Common myeloid progenitor, CD34-positive (primary cell): ENCODE data around the gene VEGFA.

Experiments
- CTCF ChIA-PET: fragments of 350-600 bp; sonication (Branson Sonifier 250); formaldehyde crosslinking; loops from one replicate; lab custom pipeline; 2021; ENCODE audit warnings: antibody characterized with exemption; lab: Charles Lee
- POLR2A ChIA-PET: fragments of 350-600 bp; sonication (Branson Sonifier 250); formaldehyde crosslinking; loops from one replicate; lab custom pipeline; 2021; ENCODE audit warnings: antibody characterized with exemption; lab: Charles Lee
- DNase-seq, 3 donors: peaks; one replicate each; pipeline versions ENCODE4 v3.0.0 to v3.0.0-alpha.2; 2013
- H3K27ac ChIP-seq, 2 experiments: 1 replicate in 1 of 2; 2 replicates in 1 of 2; pipeline ENCODE4 v1.7.0; 2013; ENCODE audit warnings: inconsistent platforms in 2 of 2, low read length in 2 of 2, mild to moderate bottlenecking in 2 of 2, low read depth in 1 of 2, moderate library complexity in 1 of 2; ENCODE audit not compliant: severe bottlenecking in 2 of 2, insufficient read depth in 1 of 2, poor library complexity in 1 of 2
- H3K27me3 ChIP-seq, 5 experiments: replicated peaks in 2 of 5; 1 replicate in 3 of 5; 2 replicates in 2 of 5; pipeline versions ENCODE4 v1.6.1 to v1.7.0; 2013; ENCODE audit warnings: low read length in 4 of 5, mild to moderate bottlenecking in 2 of 5, moderate library complexity in 2 of 5, inconsistent platforms in 1 of 5; ENCODE audit not compliant: insufficient read depth in 5 of 5, control insufficient read depth in 4 of 5
- H3K36me3 ChIP-seq, 4 experiments: 1 replicate in 2 of 4; 2 replicates in 2 of 4; pipeline versions ENCODE4 v1.6.1 to v1.7.0; 2013; ENCODE audit warnings: low read length in 3 of 4, control low read depth in 1 of 4, mild to moderate bottlenecking in 1 of 4; ENCODE audit not compliant: control insufficient read depth in 4 of 4, insufficient read depth in 4 of 4
- H3K4me1 ChIP-seq, 4 experiments: 1 replicate in 3 of 4; 2 replicates in 1 of 4; pipeline versions ENCODE4 v1.6.1 to v1.7.1; 2013; ENCODE audit warnings: low read length in 3 of 4, mild to moderate bottlenecking in 3 of 4, control low read depth in 1 of 4, inconsistent platforms in 1 of 4, moderate library complexity in 1 of 4; ENCODE audit not compliant: control insufficient read depth in 4 of 4, insufficient read depth in 4 of 4; ENCODE audit errors: control extremely low read depth in 1 of 4
- H3K4me3 ChIP-seq, 7 experiments: 1 replicate in 4 of 7; 2 replicates in 3 of 7; pipeline versions ENCODE4 v1.5.1 to v1.7.0; 2013; ENCODE audit warnings: mild to moderate bottlenecking in 7 of 7, low read length in 6 of 7, moderate library complexity in 6 of 7, inconsistent platforms in 2 of 7, low read depth in 2 of 7, control low read depth in 1 of 7; ENCODE audit not compliant: insufficient read depth in 4 of 7, control insufficient read depth in 1 of 7; ENCODE audit errors: extremely low read depth in 1 of 7
- H3K9me3 ChIP-seq, 5 experiments: 1 replicate in 4 of 5; 2 replicates in 1 of 5; pipeline versions ENCODE4 v1.6.1 to v1.7.1; 2013; ENCODE audit warnings: low read length in 4 of 5, mild to moderate bottlenecking in 2 of 5, inconsistent platforms in 1 of 5, low read depth in 1 of 5, moderate library complexity in 1 of 5; ENCODE audit not compliant: control insufficient read depth in 4 of 5, insufficient read depth in 2 of 5; ENCODE audit errors: control extremely low read depth in 1 of 5
- WGBS: methylation state at CpG from one replicate; pipeline ENCODE4 v1.1.5; 2013; ENCODE audit not compliant: insufficient coverage; 5-methylcytosine and 5-hydroxymethylcytosine counted together

VEGFA gene

GRCh38 chr6:43793154-43793874 lies 23.3 kb downstream of the VEGFA start:
- WGBS = 67% methylated on average over 1 of the region's 5 CpGs
- CTCF ChIA-PET = interaction anchor here (1.2 to 4.1 kb wide), 5 partner anchors 10 to 24 kb away, joined by 3 to 14 read pairs (median 7); no protein-coding TSS in a partner anchor
- Histone ChIP-seq H3K36me3 (no peaks in the 10 kb centered on the region), H3K4me3 (no peak overlapping the region), H3K9me3 (no peaks in the 10 kb centered on the region), H3K27me3 (no peaks in the 10 kb centered on the region), H3K4me1 (peaks cover 0 to 38% (median 31%) of the 10 kb centered on the region in 4 experiments), H3K27ac (no peak overlapping the region)
- no peak for DNase-seq
- POLR2A ChIA-PET = interaction anchor here (0.7 kb wide), 1 partner anchor 376 kb away, joined by 3 read pairs; no protein-coding TSS in a partner anchor

GRCh38 chr6:43793875-43794242 lies 23.8 kb downstream of the VEGFA start:
- POLR2A ChIA-PET = interaction anchor here (0.7 kb wide), 1 partner anchor 376 kb away, joined by 3 read pairs; no protein-coding TSS in a partner anchor

GRCh38 chr6:43795421-43795820 lies 25.4 kb downstream of the VEGFA start:
- no CpG with 5 or more reads among the region's 8 CpGs for WGBS
- CTCF ChIA-PET = interaction anchor here (0.6 to 2.6 kb wide), 3 partner anchors 11 to 144 kb away, joined by 3 to 9 read pairs (median 4); no protein-coding TSS in a partner anchor

More at GRCh38 chr6:43793875-43794242, 23.8 kb downstream of the VEGFA start:
- CTCF ChIA-PET = interaction anchor here (1.2 to 4.1 kb wide), 5 partner anchors 10 to 23 kb away, joined by 3 to 14 read pairs (median 7); no protein-coding TSS in a partner anchor
- no peak for DNase-seq
- Histone ChIP-seq H3K36me3 (no peaks in the 10 kb centered on the region), H3K9me3 (no peaks in the 10 kb centered on the region), H3K27ac (no peak overlapping the region), H3K4me1 (peaks cover 2 to 44% (median 36%) of the 10 kb centered on the region in 4 experiments), H3K27me3 (no peaks in the 10 kb centered on the region), H3K4me3 (no peak overlapping the region)
- 96% methylated on average over 7 of the region's 9 CpGs for WGBS

GRCh38 chr6:43796168-43796567 lies 26.2 kb downstream of the VEGFA start:
- Histone ChIP-seq H3K4me3 (no peak overlapping the region), H3K36me3 (no peaks in the 10 kb centered on the region), H3K4me1 (peaks cover 17 to 67% (median 57%) of the 10 kb centered on the region in 4 experiments), H3K9me3 (no peaks in the 10 kb centered on the region), H3K27ac (no peak overlapping the region), H3K27me3 (no peaks in the 10 kb centered on the region)
- 89% methylated on average over 5 of the region's 5 CpGs for WGBS
- ChIA-PET POLR2A (no interaction called here), CTCF (interaction anchor here (0.7 to 2.6 kb wide), 6 partner anchors 10 to 279 kb away, joined by 3 to 9 read pairs (median 4); no protein-coding TSS in a partner anchor)
- no peak for DNase-seq

More at GRCh38 chr6:43795421-43795820, 25.4 kb downstream of the VEGFA start:
- peaks cover 14 to 59% (median 50%) of the 10 kb centered on the region in 4 experiments for H3K4me1 ChIP-seq
- H3K27ac ChIP-seq = no peak overlapping the region
- H3K27me3 ChIP-seq = no peaks in the 10 kb centered on the region
- DNase-seq = peak in 1 of 3 donors; percentile 41
- H3K36me3 ChIP-seq = no peaks in the 10 kb centered on the region
- H3K4me3 ChIP-seq = no peak overlapping the region
- POLR2A ChIA-PET = no interaction called here
- no peaks in the 10 kb centered on the region for H3K9me3 ChIP-seq

- no peaks in the 10 kb centered on the region for H3K36me3 ChIP-seq
- peak overlapping the region in 1 of 2 experiments; percentile 45 for H3K27ac ChIP-seq
- H3K4me1 ChIP-seq = peaks cover 17 to 76% (median 63%) of the 10 kb centered on the region in 4 experiments
- ChIA-PET CTCF (interaction anchor here (0.7 to 2.6 kb wide), 7 partner anchors 9 to 569 kb away, joined by 3 to 9 read pairs (median 3); no protein-coding TSS in a partner anchor), POLR2A (interaction anchor here (0.6 kb wide), 1 partner anchor 157 kb away, joined by 3 read pairs; no protein-coding TSS in a partner anchor)
- no peaks in the 10 kb centered on the region for H3K9me3 ChIP-seq
- no peak overlapping the region for H3K4me3 ChIP-seq
- WGBS = 57% methylated on average over 11 of the region's 11 CpGs
- no peaks in the 10 kb centered on the region for H3K27me3 ChIP-seq
- DNase-seq = peak; percentile 62 to 87 (median 84)
Measured at GRCh38 chr6:43796903-43797890, 27.2 kb downstream of the VEGFA start.

GRCh38 chr6:43797919-43798318 lies 27.9 kb downstream of the VEGFA start:
- 96% methylated on average over 11 of the region's 11 CpGs for WGBS
- CTCF ChIA-PET = interaction anchor here (0.7 to 2.6 kb wide), 3 partner anchors 9 to 569 kb away, joined by 3 to 9 read pairs (median 3); no protein-coding TSS in a partner anchor
- no peak for DNase-seq
- H3K4me1 ChIP-seq = peaks cover 17 to 82% (median 66%) of the 10 kb centered on the region in 4 experiments
- H3K4me3 ChIP-seq = peak overlapping the region in 1 of 7 experiments; percentile 15
- H3K27ac ChIP-seq = no peak overlapping the region
- H3K36me3 ChIP-seq = no peaks in the 10 kb centered on the region
- H3K27me3 ChIP-seq = no peaks in the 10 kb centered on the region
- H3K9me3 ChIP-seq = no peaks in the 10 kb centered on the region
- POLR2A ChIA-PET = no interaction called here
